PC-9 (cell line): ENCODE data around the gene RAPGEF1. TPM values are rescaled to one million over a fixed set of nuclear protein-coding genes. Genes with fewer than 3 reads are reported as not detected.

Experiments
- BruUV-seq: library from RNA; stranded (reverse); fragments of 400-500 nt; replicated peaks from 2 replicates; lab custom pipeline; 2021; lab: Mats Ljungman, UMichigan
- CTCF ChIA-PET: fragments of 300-600 bp; sonication (Branson Sonifier 250); formaldehyde crosslinking; loops from one replicate; lab custom pipeline; 2022; ENCODE audit warnings: antibody characterized with exemption; lab: Charles Lee
- POLR2A ChIA-PET: fragments of 300-600 bp; sonication (Branson Sonifier 250); formaldehyde crosslinking; loops from one replicate; lab custom pipeline; 2022; ENCODE audit warnings: antibody characterized with exemption; ENCODE audit not compliant: unreplicated experiment; lab: Charles Lee
- DNase-seq, 2 experiments: peaks; one replicate each; pipeline versions ENCODE4 v3.0.0 to v3.0.0-alpha.2; 2015 to 2022; ENCODE audit warnings: mixed read lengths in 1 of 2
- H2AFZ ChIP-seq: fragments of 200-600 bp; sonication (generic); 2 replicates; pipeline ENCODE4 v1.8.1; 2017; ENCODE audit warnings: antibody characterized with exemption
- H3F3A ChIP-seq: fragments of 200-600 bp; sonication (generic); 2 replicates; pipeline ENCODE4 v1.8.1; 2017; ENCODE audit warnings: antibody characterized with exemption, mild to moderate bottlenecking, low read depth; ENCODE audit not compliant: insufficient read depth
- H3K27ac ChIP-seq: fragments of 200-600 bp; sonication (generic); 2 replicates; pipeline ENCODE4 v1.6.1; 2016; ENCODE audit warnings: mixed run types
- H3K27me3 ChIP-seq: fragments of 200-600 bp; sonication (generic); 2 replicates; pipeline ENCODE4 v1.6.1; 2016; ENCODE audit warnings: low read depth, mixed run types; ENCODE audit not compliant: insufficient read depth
- H3K36me3 ChIP-seq: fragments of 200-600 bp; sonication (generic); 2 replicates; pipeline ENCODE4 v1.6.1; 2016; ENCODE audit warnings: low read depth, mixed run types
- H3K4me1 ChIP-seq: fragments of 200-600 bp; sonication (generic); replicated peaks from 2 replicates; pipeline ENCODE4 v1.6.1; 2016; ENCODE audit warnings: mixed run types; ENCODE audit not compliant: insufficient read depth
- H3K4me2 ChIP-seq: fragments of 200-600 bp; sonication (generic); 2 replicates; pipeline ENCODE4 v1.6.1; 2017; ENCODE audit warnings: mixed run types
- H3K4me3 ChIP-seq: fragments of 200-600 bp; sonication (generic); 2 replicates; pipeline ENCODE4 v1.6.1; 2016; ENCODE audit warnings: mixed run types
- H3K79me2 ChIP-seq: fragments of 200-600 bp; sonication (generic); 2 replicates; pipeline ENCODE4 v1.6.1; 2017; ENCODE audit warnings: low read depth, mixed run types
- H3K9me2 ChIP-seq: fragments of 200-600 bp; sonication (generic); 2 replicates; pipeline ENCODE4 v1.8.1; 2017; ENCODE audit warnings: mild to moderate bottlenecking; ENCODE audit not compliant: insufficient read depth
- H3K9me3 ChIP-seq: fragments of 200-600 bp; sonication (generic); 2 replicates; pipeline ENCODE4 v1.8.1; 2016; ENCODE audit warnings: low read depth; ENCODE audit not compliant: insufficient read depth
- H4K20me1 ChIP-seq: fragments of 200-600 bp; sonication (generic); 2 replicates; pipeline ENCODE4 v1.8.1; 2017; ENCODE audit not compliant: insufficient read depth
- CTCF ChIP-seq: fragments of 200-600 bp; sonication (generic); conservative IDR thresholded peaks from 2 replicates; pipeline ENCODE4 v1.6.1; 2017; ENCODE audit warnings: mixed run types, antibody characterized with exemption, mild to moderate bottlenecking, moderate library complexity
- EZH2 ChIP-seq: fragments of 200-600 bp; sonication (generic); IDR thresholded peaks from 2 replicates; pipeline ENCODE4 v1.8.0; 2017; ENCODE audit warnings: antibody characterized with exemption, low read depth
- intact Hi-C: fragments of 100-400 bp; cut with micrococcal nuclease; formaldehyde crosslinking; loops from one replicate; pipeline ENCODE4 v1.10.0; 2022; ENCODE audit not compliant: unreplicated experiment
- total RNA-seq: library from RNA; stranded (reverse); gene quantifications from 2 replicates; pipeline ENCODE4 v1.2.3, GENCODE V29; 2021

The RAPGEF1 gene
- total RNA-seq, 1 experiment from 2014 or later, result 66.5 TPM

DNA sequence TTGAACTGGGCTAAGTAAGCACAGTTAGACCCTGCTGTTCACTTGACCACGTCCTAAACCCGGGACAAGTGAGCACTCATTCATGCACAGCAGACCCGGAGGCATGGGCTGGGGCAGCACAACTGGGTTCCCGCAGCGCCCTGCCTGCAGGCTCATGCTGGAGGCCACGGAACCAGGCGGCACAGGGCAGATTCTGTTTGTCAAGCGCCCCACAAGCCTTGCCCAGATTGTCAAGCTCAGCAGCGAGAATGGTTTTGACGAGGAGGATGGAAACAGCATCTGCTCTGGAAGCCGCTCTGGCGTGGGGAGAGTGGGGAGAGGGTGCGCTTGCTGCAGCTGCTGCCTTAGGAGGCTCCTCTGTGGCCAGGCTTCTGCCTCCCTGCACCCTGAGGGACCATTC, 161.9 kb downstream of the RAPGEF1 start:
- no TSS peak for BruUV-seq
- Histone ChIP-seq H3K79me2 (no peaks in the 10 kb centered on the region), H3K9me2 (no peaks in the 10 kb centered on the region), H3K4me3 (no peak overlapping the region), H3F3A (no peaks in the 10 kb centered on the region), H3K27ac (no peak overlapping the region), H3K4me1 (no peaks in the 10 kb centered on the region), H3K27me3 (no peaks in the 10 kb centered on the region), H3K36me3 (no peaks in the 10 kb centered on the region), H3K4me2 (no peak overlapping the region), H4K20me1 (no peaks in the 10 kb centered on the region), H2AFZ (no peak overlapping the region), H3K9me3 (no peaks in the 10 kb centered on the region)
- TF ChIP-seq CTCF, result no peak
- TF ChIP-seq EZH2, result no peak
- DNase-seq, result no peak
- POLR2A ChIA-PET, result no interaction called here
- intact Hi-C loops, result no loop called here
- CTCF ChIA-PET, result no interaction called here

- CTCF ChIA-PET, result no interaction called here
- no peaks in the 10 kb centered on the region for H3K9me2 ChIP-seq
- H3K4me1 ChIP-seq, result no peaks in the 10 kb centered on the region
- no peaks in the 10 kb centered on the region for H4K20me1 ChIP-seq
- H3K79me2 ChIP-seq, result no peaks in the 10 kb centered on the region
- H3K4me2 ChIP-seq, result no peak overlapping the region
- H2AFZ ChIP-seq, result no peak overlapping the region
- H3K27ac ChIP-seq, result no peak overlapping the region
- BruUV-seq, result no TSS peak
- no peak overlapping the region for H3K4me3 ChIP-seq
- no peaks in the 10 kb centered on the region for H3K36me3 ChIP-seq
- H3K9me3 ChIP-seq, result no peaks in the 10 kb centered on the region
- no peak for TF ChIP-seq CTCF
- TF ChIP-seq EZH2, result no peak
- intact Hi-C loops, result no loop called here
- no peaks in the 10 kb centered on the region for H3K27me3 ChIP-seq
- DNase-seq, result no peak
- H3F3A ChIP-seq, result no peaks in the 10 kb centered on the region
- POLR2A ChIA-PET, result no interaction called here
These were observed 162.6 kb downstream of the RAPGEF1 start for GRCh38 chr9:131577005-131578000.

- Histone ChIP-seq H3K4me3 (no peak overlapping the region), H3K4me1 (no peaks in the 10 kb centered on the region), H3K36me3 (no peaks in the 10 kb centered on the region), H3F3A (no peaks in the 10 kb centered on the region), H3K27me3 (no peaks in the 10 kb centered on the region), H3K79me2 (no peaks in the 10 kb centered on the region), H2AFZ (no peak overlapping the region), H3K27ac (no peak overlapping the region), H4K20me1 (no peaks in the 10 kb centered on the region), H3K9me3 (no peaks in the 10 kb centered on the region), H3K4me2 (no peak overlapping the region), H3K9me2 (no peaks in the 10 kb centered on the region)
- TF ChIP-seq CTCF, result no peak
- TF ChIP-seq EZH2, result no peak
- ChIA-PET POLR2A (no interaction called here), CTCF (no interaction called here)
- intact Hi-C loops, result no loop called here
- DNase-seq, result no peak
- no TSS peak for BruUV-seq
These were observed 163.7 kb downstream of the RAPGEF1 start for GRCh38 chr9:131575946-131576853.
